ENCODE results near the gene ADSL. TPM values are rescaled to one million over a fixed set of nuclear protein-coding genes. Genes with fewer than 3 reads are reported as not detected.

Gene ADSL
- total RNA-seq, 2 donors from 2014 or later, result 63.9 to 64.5 TPM

GRCh38 chr22:40312050-40312449 is 34.2 kb upstream of the ADSL start:
- intact Hi-C loops (cut with DNase I), result no loop called here
- H3K9me3 ChIP-seq, result no peaks in the 10 kb centered on the region
- peaks cover 4 to 8% of the 10 kb centered on the region in 2 donors for H3K36me3 ChIP-seq
- H3K4me3 ChIP-seq, result no peak overlapping the region
- no peak overlapping the region for H3K27ac ChIP-seq
- no peaks in the 10 kb centered on the region for H3K27me3 ChIP-seq (replicated peaks; ENCODE audit: insufficient read depth)
- DNase-seq (ENCODE audit: low spot score), result no peak
- WGBS, result 83% methylated on average over 2 of the region's 2 CpGs
- H3K4me1 ChIP-seq (replicated peaks), result no peaks in the 10 kb centered on the region
- no peak for TF ChIP-seq POLR2A (IDR thresholded peaks at IDR 0.05)
- no peak for TF ChIP-seq POLR2AphosphoS5 (IDR thresholded peaks at IDR 0.05)
- TF ChIP-seq, protein P1, sequence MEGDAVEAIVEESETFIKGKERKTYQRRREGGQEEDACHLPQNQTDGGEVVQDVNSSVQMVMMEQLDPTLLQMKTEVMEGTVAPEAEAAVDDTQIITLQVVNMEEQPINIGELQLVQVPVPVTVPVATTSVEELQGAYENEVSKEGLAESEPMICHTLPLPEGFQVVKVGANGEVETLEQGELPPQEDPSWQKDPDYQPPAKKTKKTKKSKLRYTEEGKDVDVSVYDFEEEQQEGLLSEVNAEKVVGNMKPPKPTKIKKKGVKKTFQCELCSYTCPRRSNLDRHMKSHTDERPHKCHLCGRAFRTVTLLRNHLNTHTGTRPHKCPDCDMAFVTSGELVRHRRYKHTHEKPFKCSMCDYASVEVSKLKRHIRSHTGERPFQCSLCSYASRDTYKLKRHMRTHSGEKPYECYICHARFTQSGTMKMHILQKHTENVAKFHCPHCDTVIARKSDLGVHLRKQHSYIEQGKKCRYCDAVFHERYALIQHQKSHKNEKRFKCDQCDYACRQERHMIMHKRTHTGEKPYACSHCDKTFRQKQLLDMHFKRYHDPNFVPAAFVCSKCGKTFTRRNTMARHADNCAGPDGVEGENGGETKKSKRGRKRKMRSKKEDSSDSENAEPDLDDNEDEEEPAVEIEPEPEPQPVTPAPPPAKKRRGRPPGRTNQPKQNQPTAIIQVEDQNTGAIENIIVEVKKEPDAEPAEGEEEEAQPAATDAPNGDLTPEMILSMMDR (IDR thresholded peaks at IDR 0.05), result no peak

GRCh38 chr22:40313007-40313406 is 33.3 kb upstream of the ADSL start:
- DNase-seq (ENCODE audit: low spot score), result no peak
- peaks cover 4 to 11% of the 10 kb centered on the region in 2 donors for H3K36me3 ChIP-seq
- no peaks in the 10 kb centered on the region for H3K27me3 ChIP-seq (replicated peaks; ENCODE audit: insufficient read depth)
- intact Hi-C loops (cut with DNase I), result no loop called here
- TF ChIP-seq POLR2AphosphoS5 (IDR thresholded peaks at IDR 0.05) (no peak), POLR2A (IDR thresholded peaks at IDR 0.05) (no peak)
- TF ChIP-seq, protein P1 (IDR thresholded peaks at IDR 0.05), result no peak
- H3K27ac ChIP-seq, result no peak overlapping the region
- WGBS, result 63% methylated on average over 2 of the region's 2 CpGs
- H3K4me1 ChIP-seq (replicated peaks), result no peaks in the 10 kb centered on the region
- H3K4me3 ChIP-seq, result no peak overlapping the region
- no peaks in the 10 kb centered on the region for H3K9me3 ChIP-seq

- no peak for DNase-seq (ENCODE audit: low spot score)
- intact Hi-C loops (cut with DNase I), result no loop called here
- Histone ChIP-seq H3K27ac (no peak overlapping the region), H3K4me3 (no peak overlapping the region), H3K27me3 (replicated peaks; ENCODE audit: insufficient read depth) (no peaks in the 10 kb centered on the region), H3K9me3 (no peaks in the 10 kb centered on the region), H3K4me1 (replicated peaks) (no peaks in the 10 kb centered on the region), H3K36me3 (peaks cover 4 to 11% of the 10 kb centered on the region in 2 donors)
- TF ChIP-seq, protein P1 (IDR thresholded peaks at IDR 0.05), result no peak
- TF ChIP-seq POLR2AphosphoS5 (IDR thresholded peaks at IDR 0.05), result no peak
- TF ChIP-seq POLR2A (IDR thresholded peaks at IDR 0.05), result no peak
Observed at GRCh38 chr22:40314041-40314440, 32.3 kb upstream of the ADSL start.

- TF ChIP-seq POLR2AphosphoS5 (IDR thresholded peaks at IDR 0.05) (no peak), POLR2A (IDR thresholded peaks at IDR 0.05) (no peak)
- TF ChIP-seq, protein P1 (IDR thresholded peaks at IDR 0.05), result no peak
- no peak for DNase-seq (ENCODE audit: low spot score)
- H3K9me3 ChIP-seq, result no peaks in the 10 kb centered on the region
- H3K27me3 ChIP-seq (replicated peaks; ENCODE audit: insufficient read depth), result no peaks in the 10 kb centered on the region
- H3K4me3 ChIP-seq, result no peak overlapping the region
- H3K4me1 ChIP-seq (replicated peaks), result no peaks in the 10 kb centered on the region
- intact Hi-C loops (cut with DNase I), result no loop called here
- H3K36me3 ChIP-seq, result peaks cover 4 to 6% of the 10 kb centered on the region in 2 donors
- no peak overlapping the region for H3K27ac ChIP-seq
Observed at GRCh38 chr22:40320687-40321086, 25.6 kb upstream of the ADSL start.

DNA sequence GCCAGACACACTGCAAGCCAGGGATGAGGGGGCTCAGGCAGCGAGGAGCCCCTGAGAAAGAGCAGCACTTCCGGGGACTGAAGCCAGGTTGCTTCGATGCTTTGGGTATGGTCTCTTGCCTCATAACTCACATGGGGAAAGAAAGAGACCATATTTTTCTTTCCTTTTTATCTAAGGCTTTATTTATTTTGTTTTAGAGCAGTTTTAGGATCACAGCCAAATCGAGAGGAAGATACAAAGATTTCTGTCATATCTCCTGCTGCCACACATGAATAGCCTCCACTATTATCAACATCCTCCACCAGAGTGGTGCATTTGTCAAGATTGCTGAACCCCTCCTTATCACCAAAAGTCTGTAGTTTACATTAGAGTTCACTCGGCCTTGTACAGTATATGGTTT is 24.3 kb upstream of the ADSL start:
- Histone ChIP-seq H3K4me3 (no peak overlapping the region), H3K27me3 (replicated peaks; ENCODE audit: insufficient read depth) (no peaks in the 10 kb centered on the region), H3K4me1 (replicated peaks) (peaks cover 5% of the 10 kb centered on the region), H3K36me3 (peaks cover 3 to 4% of the 10 kb centered on the region in 2 donors), H3K9me3 (no peaks in the 10 kb centered on the region), H3K27ac (no peak overlapping the region)
- no peak for DNase-seq (ENCODE audit: low spot score)
- TF ChIP-seq POLR2AphosphoS5 (IDR thresholded peaks at IDR 0.05), result no peak
- TF ChIP-seq POLR2A (IDR thresholded peaks at IDR 0.05), result no peak
- TF ChIP-seq, protein P1 (IDR thresholded peaks at IDR 0.05), result no peak
- 54% methylated on average over 5 of the region's 5 CpGs for WGBS
- intact Hi-C loops (cut with DNase I), result no loop called here
